Central memory CD8-positive, alpha-beta T cell (primary cell): ENCODE results near the gene IQSEC1.

Experiments used
- ATAC-seq: fragments of 150-1000 bp; cut with Tn5 transposase; replicated peaks from 2 replicates; pipeline ENCODE4 v1.10.0; 2022; ENCODE audit warnings: mild to moderate bottlenecking, moderate FRiP score, moderate number of reproducible peaks; ENCODE audit not compliant: poor library complexity, severe bottlenecking; ENCODE audit errors: extremely low read depth
- DNase-seq, 2 donors: peaks; one replicate each; pipeline ENCODE4 v3.0.0; 2021; ENCODE audit warnings: low spot score in 2 of 2
- H3K27ac Mint-ChIP-seq: one replicate; pipeline ENCODE4 v1.8.0; 2022; ENCODE audit warnings: low read depth, mild to moderate bottlenecking, moderate library complexity, mixed read lengths
- H3K27me3 Mint-ChIP-seq: one replicate; pipeline ENCODE4 v1.8.0; 2022; ENCODE audit warnings: mixed read lengths
- H3K36me3 Mint-ChIP-seq: one replicate; pipeline ENCODE4 v1.8.0; 2022; ENCODE audit warnings: mild to moderate bottlenecking, moderate library complexity, mixed read lengths; ENCODE audit not compliant: insufficient read depth
- H3K4me1 Mint-ChIP-seq: one replicate; pipeline ENCODE4 v1.8.0; 2022; ENCODE audit warnings: mixed read lengths
- H3K4me3 Mint-ChIP-seq: one replicate; pipeline ENCODE4 v1.8.0; 2022; ENCODE audit warnings: mild to moderate bottlenecking, moderate library complexity, mixed read lengths
- H3K9me3 Mint-ChIP-seq: one replicate; pipeline ENCODE4 v1.8.0; 2022; ENCODE audit warnings: mixed read lengths

Gene IQSEC1

DNA sequence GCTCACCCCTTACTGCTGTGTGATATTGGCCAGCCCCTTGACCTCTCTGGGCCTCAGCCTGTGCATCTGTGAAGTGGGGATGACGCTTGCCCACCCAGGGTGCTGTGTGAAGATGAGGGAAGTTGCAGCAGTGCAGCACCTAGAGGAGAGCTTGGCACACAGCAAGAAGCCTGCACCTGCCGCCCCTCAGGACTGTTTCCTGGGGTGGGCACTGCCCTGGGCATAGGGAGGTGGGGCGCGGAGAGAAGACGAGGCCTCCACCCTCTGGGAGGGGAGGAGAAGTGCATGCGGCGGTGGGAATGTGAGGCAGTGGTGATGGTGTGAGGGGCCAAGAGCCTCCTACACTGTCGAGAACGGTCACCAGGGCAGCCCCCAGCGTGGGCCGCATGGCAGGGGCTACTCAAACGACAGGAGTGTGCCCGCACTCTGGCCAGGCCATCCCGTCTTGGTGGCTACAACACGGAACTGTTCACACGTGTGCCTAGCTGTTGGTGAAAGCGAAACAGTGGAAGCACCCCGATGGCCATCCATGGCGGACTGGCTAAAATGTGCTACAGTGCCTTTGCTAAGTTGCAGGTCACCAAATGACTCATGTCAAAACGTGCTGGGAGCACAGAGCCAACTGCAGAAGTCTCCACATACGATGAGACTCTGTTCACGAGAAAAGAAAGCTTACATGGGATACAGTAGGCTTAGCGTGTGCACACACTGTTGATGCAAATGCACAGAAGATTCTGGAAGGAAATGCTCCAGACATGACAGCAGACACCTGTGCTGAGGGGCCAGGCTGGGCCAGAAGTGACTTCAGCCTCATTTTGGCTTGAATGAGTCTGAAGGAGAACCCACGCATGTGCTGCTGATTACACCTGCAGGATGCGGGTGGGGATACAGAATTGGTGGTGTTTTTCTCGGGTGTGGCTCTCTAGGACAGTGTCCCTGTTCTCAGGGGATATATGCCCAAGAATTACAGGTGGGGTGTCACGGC is 40.4 kb upstream of the IQSEC1 start:
- DNase-seq: no peak
- H3K36me3 Mint-ChIP-seq: peaks cover 7% of the 10 kb centered on the region
- H3K9me3 Mint-ChIP-seq: no peaks in the 10 kb centered on the region
- H3K4me3 Mint-ChIP-seq: no peak overlapping the region
- H3K27ac Mint-ChIP-seq: no peak overlapping the region
- peaks cover 8% of the 10 kb centered on the region for H3K4me1 Mint-ChIP-seq
- peaks cover 76% of the 10 kb centered on the region for H3K27me3 Mint-ChIP-seq
- no peak for ATAC-seq

DNA sequence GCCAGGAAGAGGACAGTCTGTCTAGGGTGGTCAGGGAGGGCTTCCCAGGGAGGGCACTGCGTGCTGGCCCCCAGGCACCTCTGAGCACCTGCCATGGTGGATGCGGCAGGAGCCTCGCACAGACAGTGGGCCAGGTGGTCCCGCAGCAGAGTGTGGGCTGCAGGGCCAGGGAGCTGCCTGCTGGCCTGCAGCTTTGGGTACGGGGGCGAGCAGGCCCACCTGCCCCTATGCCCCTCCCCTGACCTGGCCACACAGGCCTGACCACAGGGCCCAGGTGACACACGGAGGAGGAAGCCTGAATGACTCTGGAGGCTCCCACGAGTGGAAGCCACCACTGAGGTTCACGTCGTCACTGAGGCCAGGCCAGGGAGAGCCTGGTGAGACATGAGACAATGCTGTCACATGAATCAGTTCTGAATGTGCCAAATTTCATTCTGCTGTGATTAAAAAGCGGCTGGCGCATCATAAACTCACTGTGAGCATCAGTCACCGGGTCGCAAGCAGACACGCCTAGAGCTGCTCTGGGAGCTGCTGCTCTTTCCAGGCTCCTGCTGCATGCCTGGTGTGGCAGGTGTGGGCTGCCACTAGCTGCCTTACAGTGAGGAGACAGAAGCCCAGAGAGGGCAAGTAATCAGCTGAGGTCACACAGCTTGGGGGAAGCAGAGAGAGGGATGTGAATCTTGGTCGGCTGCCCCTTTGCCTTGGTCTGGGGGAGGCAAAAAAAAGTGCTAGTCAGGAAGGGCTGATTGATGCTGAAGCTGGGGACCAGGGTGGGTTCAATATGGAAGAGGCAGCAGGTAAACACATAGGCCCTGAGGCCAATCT is 39.5 kb upstream of the IQSEC1 start:
- Mint-ChIP-seq H3K4me3 (no peak overlapping the region), H3K9me3 (no peaks in the 10 kb centered on the region), H3K27me3 (peaks cover 69% of the 10 kb centered on the region), H3K36me3 (peaks cover 8% of the 10 kb centered on the region), H3K4me1 (peaks cover 8% of the 10 kb centered on the region), H3K27ac (no peak overlapping the region)
- ATAC-seq (no peak), DNase-seq (no peak)

DNA sequence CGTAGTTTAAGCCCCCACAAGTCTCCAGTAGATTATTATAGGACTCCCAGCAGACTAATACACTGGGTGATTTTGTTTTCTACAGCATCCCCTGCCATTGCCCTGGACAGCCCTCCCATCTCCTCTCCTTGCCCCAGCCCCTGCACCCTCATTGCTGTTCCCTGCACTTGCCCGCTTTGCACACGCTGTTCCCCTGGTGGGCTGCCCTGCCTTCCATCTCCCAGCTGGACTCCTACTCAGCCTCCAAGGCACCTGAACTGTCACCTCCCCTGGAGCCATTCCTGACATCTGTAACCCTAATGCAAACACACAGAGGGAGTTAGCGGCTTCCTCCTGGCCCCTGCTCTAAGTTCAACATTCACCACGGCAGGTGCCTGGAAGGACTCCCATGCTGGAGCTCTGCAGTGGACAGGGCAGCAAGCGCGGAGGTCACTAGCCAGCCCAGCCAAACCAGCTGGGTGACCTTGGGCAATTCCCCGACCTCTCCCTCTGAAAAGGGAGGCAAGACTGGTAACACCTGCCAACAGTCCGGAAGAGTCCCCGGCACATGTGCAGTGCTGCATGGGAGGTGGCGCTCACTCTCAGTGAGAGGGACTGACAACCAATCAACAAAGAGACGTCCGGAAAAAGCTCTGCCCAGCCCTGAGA is 38.8 kb upstream of the IQSEC1 start:
- Mint-ChIP-seq H3K27ac (no peak overlapping the region), H3K36me3 (peaks cover 6% of the 10 kb centered on the region), H3K4me1 (peaks cover 8% of the 10 kb centered on the region), H3K4me3 (no peak overlapping the region), H3K27me3 (peaks cover 67% of the 10 kb centered on the region), H3K9me3 (no peaks in the 10 kb centered on the region)
- no peak for DNase-seq
- ATAC-seq: no peak

DNA sequence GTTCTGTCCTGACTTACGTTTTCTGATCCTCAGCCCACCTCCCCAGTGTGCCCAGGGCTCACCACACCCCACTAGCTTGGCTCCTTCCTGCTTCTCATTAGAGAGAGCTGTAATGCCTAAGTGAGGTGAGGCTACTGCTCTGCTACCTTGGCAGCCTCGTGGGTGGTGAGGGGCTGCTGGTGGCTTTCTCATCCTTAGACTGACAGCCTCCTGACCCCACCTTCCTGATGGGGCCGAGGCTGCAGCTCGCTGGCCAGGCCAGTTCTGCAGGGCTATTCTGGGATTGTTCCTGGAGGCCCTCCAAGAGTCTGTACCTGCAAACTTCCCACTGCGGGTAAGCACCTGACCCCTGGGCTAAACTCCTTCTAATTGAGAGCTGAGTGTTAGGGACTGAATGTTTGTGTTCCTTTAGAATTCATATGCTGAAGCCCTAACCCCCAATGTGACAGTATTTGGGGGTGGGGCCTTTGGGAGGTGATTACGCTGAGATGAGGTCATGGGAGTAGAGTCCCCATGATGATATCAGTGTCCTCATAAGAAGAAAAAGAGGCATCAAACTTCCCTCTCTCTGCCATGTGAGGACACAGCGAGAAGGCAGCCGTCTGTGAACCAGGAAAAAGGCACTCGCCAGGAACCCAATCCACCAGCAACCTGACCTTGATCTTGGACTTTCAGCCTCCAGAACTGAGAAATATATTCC is 38.1 kb upstream of the IQSEC1 start:
- peak; percentile 33 for ATAC-seq
- Mint-ChIP-seq H3K4me3 (no peak overlapping the region), H3K36me3 (peaks cover 6% of the 10 kb centered on the region), H3K27ac (no peak overlapping the region), H3K9me3 (no peaks in the 10 kb centered on the region), H3K27me3 (peaks cover 66% of the 10 kb centered on the region), H3K4me1 (peaks cover 8% of the 10 kb centered on the region)
- DNase-seq: no peak

DNA sequence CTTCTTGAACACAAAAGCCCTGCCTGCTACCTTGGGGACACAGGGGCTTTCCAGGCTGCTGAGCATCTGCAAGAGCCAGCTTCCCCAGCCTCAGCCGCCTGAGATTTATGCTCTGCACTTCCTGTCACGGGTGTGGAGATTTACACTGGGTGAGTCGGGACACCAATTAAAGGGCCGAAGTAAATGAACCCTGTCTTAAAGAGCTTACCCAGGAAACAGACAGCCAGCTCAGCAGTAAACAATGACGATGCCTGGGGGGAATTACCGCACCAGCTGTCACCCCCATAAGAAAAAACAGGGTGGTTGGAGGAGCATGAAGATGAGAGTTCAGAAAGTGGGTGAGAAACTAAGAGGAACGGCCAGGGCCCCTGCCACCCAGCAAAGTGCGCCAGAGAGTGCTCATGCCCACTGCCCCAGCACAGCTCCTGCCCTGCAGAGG is 37.5 kb upstream of the IQSEC1 start:
- Mint-ChIP-seq H3K27ac (peak overlapping the region; percentile 44), H3K9me3 (no peaks in the 10 kb centered on the region), H3K36me3 (peaks cover 6% of the 10 kb centered on the region), H3K4me1 (peaks cover 8% of the 10 kb centered on the region), H3K27me3 (peaks cover 66% of the 10 kb centered on the region), H3K4me3 (no peak overlapping the region)
- DNase-seq (peak in 1 of 2 donors; percentile 41), ATAC-seq (peak; percentile 82)

DNA sequence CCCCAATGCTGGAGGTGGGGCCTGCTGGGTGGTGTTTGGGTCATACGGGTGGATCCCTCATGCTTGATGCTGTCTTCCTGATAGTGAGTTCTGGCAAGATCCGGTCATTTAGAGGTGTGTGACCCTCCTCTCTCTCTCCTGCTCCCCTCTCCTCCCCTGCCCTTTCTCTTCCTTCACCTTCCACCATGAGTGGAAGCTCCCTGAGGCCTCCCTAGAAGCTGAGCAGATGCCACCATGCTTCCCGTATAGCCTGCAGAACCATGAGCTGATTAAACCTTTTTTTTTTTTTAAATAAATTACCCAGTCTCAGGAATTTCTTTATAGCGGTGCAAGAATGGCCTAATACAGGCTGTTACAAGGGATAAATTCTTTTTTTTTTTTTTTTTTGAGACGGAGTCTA is 36.3 kb upstream of the IQSEC1 start:
- Mint-ChIP-seq H3K4me3 (no peak overlapping the region), H3K9me3 (no peaks in the 10 kb centered on the region), H3K27me3 (peaks cover 61% of the 10 kb centered on the region), H3K27ac (no peak overlapping the region), H3K4me1 (peaks cover 8% of the 10 kb centered on the region), H3K36me3 (peaks cover 6% of the 10 kb centered on the region)
- DNase-seq: no peak
- ATAC-seq: no peak

DNA sequence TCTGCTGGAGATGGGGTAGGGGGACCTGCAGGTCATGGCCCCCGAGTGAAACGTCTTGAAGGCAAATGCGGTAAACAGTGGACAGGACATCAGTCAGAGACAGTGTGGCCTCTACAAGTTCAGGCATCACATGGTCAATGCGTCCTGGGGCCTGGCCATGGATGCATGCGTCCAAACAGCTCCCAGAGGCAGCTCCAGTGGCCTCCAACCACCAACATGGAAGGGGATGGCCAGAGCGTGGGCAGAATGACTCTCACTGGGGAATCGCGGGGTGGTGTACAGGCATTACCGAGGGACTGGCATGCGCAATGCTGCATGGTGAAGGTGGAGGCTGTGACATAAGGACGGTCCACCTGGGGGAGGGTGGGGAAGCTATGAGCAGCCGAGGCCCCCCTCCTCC is 35.6 kb upstream of the IQSEC1 start:
- H3K9me3 Mint-ChIP-seq: no peaks in the 10 kb centered on the region
- DNase-seq (no peak), ATAC-seq (no peak)
- H3K4me3 Mint-ChIP-seq: no peak overlapping the region
- peaks cover 8% of the 10 kb centered on the region for H3K4me1 Mint-ChIP-seq
- peaks cover 6% of the 10 kb centered on the region for H3K36me3 Mint-ChIP-seq
- H3K27ac Mint-ChIP-seq: no peak overlapping the region
- peaks cover 60% of the 10 kb centered on the region for H3K27me3 Mint-ChIP-seq

DNA sequence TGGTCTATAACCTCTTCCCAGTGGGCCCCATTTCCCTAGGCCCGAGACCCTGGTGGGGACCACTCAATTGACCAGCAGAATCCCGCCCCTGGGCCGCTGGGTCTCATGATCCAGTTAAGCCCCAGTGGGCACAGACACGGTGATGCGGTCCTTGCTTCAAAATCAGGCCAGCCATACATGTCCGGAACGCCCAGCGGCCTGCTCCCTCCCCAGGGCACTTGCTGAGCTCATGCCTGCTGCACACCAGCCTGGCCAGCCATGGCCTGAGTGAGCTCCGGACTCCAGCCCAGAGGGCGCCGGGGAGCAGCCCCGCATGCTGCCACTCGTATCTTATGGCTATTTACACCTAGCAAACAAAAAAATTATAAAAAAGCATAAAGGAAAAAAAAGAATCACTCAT is 34.4 kb upstream of the IQSEC1 start:
- H3K4me3 Mint-ChIP-seq: no peak overlapping the region
- H3K4me1 Mint-ChIP-seq: peaks cover 8% of the 10 kb centered on the region
- ATAC-seq: no peak
- peaks cover 6% of the 10 kb centered on the region for H3K36me3 Mint-ChIP-seq
- peaks cover 59% of the 10 kb centered on the region for H3K27me3 Mint-ChIP-seq
- H3K9me3 Mint-ChIP-seq: no peaks in the 10 kb centered on the region
- no peak overlapping the region for H3K27ac Mint-ChIP-seq
- no peak for DNase-seq

DNA sequence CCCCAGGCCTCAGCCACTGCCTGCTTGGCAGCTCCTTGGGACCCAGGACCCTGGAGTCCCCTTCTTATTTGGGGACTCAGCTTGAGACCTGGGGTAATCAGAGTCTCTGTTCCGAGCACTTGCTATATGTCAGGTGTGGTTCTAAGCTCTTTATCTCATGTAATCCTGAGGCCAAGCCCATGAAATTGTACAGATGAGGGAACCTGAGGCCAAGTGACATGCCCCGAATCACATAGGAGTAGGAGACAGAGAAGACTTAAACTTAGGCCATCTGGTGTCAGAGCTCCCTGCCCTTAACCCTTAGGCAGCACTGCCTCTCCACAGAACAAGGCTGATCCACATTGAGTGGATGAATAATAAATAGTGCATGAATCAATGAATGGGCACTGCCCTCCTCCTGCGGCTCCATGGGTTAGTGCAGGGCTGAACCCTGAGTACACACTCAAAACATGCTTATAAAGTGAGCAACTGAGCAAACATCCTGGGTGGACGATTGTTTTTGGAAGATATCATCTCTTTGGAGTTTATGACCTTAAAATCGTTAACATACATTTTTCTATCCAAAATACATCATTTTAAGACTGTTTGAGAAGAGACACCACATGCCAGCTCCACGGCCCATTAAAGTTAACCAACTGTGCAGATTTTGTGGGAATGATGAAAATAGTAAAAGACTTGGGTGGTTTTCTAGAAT is 33.2 kb upstream of the IQSEC1 start:
- Mint-ChIP-seq H3K4me3 (no peak overlapping the region), H3K9me3 (no peaks in the 10 kb centered on the region), H3K4me1 (peaks cover 8% of the 10 kb centered on the region), H3K27ac (no peak overlapping the region), H3K36me3 (peaks cover 3% of the 10 kb centered on the region), H3K27me3 (peaks cover 47% of the 10 kb centered on the region)
- DNase-seq (no peak), ATAC-seq (no peak)

DNA sequence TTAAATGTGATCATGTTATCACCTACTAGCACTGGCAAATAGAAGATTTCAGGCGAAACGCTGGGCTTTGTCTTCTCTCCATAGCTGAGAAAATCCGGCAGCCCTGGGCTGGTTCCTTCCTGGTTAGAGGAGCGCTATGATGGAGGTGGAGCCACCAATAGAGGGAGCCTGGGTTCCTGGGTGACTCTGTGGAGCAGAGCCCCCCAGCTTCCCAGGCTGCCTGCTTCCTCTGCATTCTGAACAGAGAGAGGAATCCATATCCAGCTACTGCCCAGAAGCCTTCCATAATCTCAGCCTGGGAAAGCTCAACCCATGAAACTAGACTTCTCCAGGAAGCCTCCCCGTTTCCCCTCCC is 32.6 kb upstream of the IQSEC1 start:
- peaks cover 3% of the 10 kb centered on the region for H3K36me3 Mint-ChIP-seq

DNA sequence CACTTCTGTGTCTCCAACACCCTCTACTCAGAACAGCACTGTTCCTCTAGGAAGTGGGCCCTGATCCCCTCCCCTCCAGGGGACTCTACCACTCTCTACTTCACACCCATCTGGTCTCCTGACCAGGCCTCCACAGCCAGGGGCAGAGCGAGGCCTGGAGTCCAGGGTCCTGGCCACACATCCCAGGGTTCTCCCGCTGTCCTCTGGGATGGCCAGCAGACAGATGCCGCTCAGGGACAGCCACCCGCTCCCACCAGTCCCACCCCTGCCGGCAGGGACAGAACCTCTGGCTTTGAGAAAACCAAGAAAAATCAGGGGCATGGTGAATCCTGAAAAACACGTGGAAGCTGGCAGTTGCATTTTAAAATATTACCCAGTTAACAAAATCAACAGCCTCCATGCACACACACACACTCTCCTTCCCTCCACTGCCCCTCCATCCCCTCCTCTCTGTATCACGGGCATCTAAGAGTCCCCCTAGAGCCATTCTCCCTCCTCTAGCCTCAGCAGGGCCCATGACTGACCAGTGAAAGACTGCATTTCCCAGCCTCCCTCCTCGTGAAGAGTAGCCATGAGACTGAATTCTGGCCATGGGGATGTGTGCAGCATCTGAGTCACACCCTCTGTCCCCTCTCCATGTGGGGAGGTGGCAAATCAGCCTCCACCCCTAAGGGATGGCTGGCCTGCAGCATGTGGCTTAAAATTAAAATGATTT is 32.1 kb upstream of the IQSEC1 start:
- Mint-ChIP-seq H3K4me1 (peaks cover under 1% of the 10 kb centered on the region), H3K9me3 (no peaks in the 10 kb centered on the region), H3K36me3 (peaks cover 3% of the 10 kb centered on the region), H3K27me3 (peaks cover 36% of the 10 kb centered on the region), H3K27ac (no peak overlapping the region), H3K4me3 (no peak overlapping the region)
- no peak for DNase-seq
- ATAC-seq: no peak

More for the DNA sequence above, 32.6 kb upstream of the IQSEC1 start:
- H3K27me3 Mint-ChIP-seq: peaks cover 41% of the 10 kb centered on the region
- no peak overlapping the region for H3K4me3 Mint-ChIP-seq
- ATAC-seq: no peak
- H3K27ac Mint-ChIP-seq: no peak overlapping the region
- peaks cover 6% of the 10 kb centered on the region for H3K4me1 Mint-ChIP-seq
- no peak for DNase-seq
- no peaks in the 10 kb centered on the region for H3K9me3 Mint-ChIP-seq
